Adrenal gland (tissue), 5 donors: ENCODE measurements around the gene KCNJ3.

Experiments used
- POLR2A ChIP-seq, 2 donors: fragments of 450-650 bp; IDR thresholded peaks; one replicate each; pipeline ENCODE4 v1.6.1; 2017; ENCODE audit warnings: antibody characterized with exemption in 2 of 2, mild to moderate bottlenecking in 2 of 2, moderate library complexity in 1 of 2
- TF ChIP-seq, protein P1 (sequence below), 6 experiments: fragments of 450-650 bp in 4 of 6; fragments of 200-600 bp in 2 of 6; sonication (generic) in 1 of 6; IDR thresholded peaks; 1 replicate in 5 of 6; 2 replicates in 1 of 6; pipeline versions ENCODE4 v1.5.1 to v1.8.0; 2016 to 2021; ENCODE audit warnings: antibody characterized with exemption in 6 of 6, mild to moderate bottlenecking in 2 of 6, moderate library complexity in 1 of 6
- donor health status: DM: no; HTN: no; CAD: no.

DNA sequence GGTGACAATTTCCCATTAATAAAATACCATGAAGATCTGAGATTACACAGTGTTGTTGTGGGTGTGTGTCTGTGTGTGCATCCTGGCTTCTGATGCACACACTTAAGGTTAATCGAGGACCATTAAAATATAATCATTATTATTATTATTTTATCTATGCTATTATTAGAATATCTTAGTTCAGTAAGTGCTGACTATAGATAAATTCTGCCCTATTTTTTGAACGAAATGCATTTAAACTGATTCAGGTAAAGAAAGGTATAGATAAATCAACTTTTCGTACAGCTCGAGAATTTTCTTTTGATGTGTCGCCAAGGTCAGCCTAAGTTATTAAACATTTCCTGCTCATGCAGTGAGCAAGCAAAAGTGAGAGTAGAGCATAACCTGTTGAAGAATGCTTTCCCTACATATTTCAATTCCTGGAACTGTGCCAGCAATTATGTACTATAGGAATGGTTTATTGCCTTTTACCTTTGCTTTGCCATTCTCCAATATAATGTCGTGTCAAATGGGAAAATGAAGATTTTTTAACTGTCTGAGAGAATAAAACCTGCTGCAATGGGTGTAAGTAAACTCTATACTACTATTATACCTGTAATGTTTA is 25.8 kb downstream of the KCNJ3 start:
- no peak for TF ChIP-seq POLR2A (IDR thresholded peaks at IDR 0.05)
- TF ChIP-seq, protein P1, sequence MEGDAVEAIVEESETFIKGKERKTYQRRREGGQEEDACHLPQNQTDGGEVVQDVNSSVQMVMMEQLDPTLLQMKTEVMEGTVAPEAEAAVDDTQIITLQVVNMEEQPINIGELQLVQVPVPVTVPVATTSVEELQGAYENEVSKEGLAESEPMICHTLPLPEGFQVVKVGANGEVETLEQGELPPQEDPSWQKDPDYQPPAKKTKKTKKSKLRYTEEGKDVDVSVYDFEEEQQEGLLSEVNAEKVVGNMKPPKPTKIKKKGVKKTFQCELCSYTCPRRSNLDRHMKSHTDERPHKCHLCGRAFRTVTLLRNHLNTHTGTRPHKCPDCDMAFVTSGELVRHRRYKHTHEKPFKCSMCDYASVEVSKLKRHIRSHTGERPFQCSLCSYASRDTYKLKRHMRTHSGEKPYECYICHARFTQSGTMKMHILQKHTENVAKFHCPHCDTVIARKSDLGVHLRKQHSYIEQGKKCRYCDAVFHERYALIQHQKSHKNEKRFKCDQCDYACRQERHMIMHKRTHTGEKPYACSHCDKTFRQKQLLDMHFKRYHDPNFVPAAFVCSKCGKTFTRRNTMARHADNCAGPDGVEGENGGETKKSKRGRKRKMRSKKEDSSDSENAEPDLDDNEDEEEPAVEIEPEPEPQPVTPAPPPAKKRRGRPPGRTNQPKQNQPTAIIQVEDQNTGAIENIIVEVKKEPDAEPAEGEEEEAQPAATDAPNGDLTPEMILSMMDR (IDR thresholded peaks at IDR 0.05), result no peak
